CD1c-positive myeloid dendritic cell (primary cell): Measurements from ENCODE around the gene SLC8A1.

Experiments used
- DNase-seq: peaks from one replicate; pipeline ENCODE4 v3.0.0-alpha.2; 2016; ENCODE audit errors: extremely low spot score

Gene SLC8A1

GRCh38 chr2:40048506-40048905 lies 403.4 kb downstream of the SLC8A1 start:
- DNase-seq: no peak

- DNase-seq: no peak
These were observed 404.5 kb downstream of the SLC8A1 start for GRCh38 chr2:40047406-40047805.
